ENCODE data around the gene SRD5A1. TPM values are rescaled to one million over a fixed set of nuclear protein-coding genes. Genes with fewer than 3 reads are reported as not detected.

The SRD5A1 gene
- polyA plus RNA-seq, 1 experiment: 20.7 TPM

- no peak overlapping the region for H3K27ac ChIP-seq (ENCODE audit: low read depth, low read length)
- H3K27me3 ChIP-seq (ENCODE audit: control insufficient read depth, insufficient read depth, low read length): peaks cover 36% of the 10 kb centered on the region
- CTCF ChIA-PET: no interaction called here
- H3K4me3 ChIP-seq (ENCODE audit: low read depth, low read length): no peak overlapping the region
- H3K9me3 ChIP-seq (ENCODE audit: control insufficient read depth, insufficient read depth, low read length): no peaks in the 10 kb centered on the region; the same call in 1 of the 2 replicates
- DNase-seq (ENCODE audit: low read depth, low spot score): no peak
- POLR2A ChIA-PET: interaction anchor here (0.6 kb wide), 1 partner anchor 10 kb away, joined by 4 read pairs; no protein-coding TSS in a partner anchor
- TF ChIP-seq CTCF (IDR thresholded peaks at IDR 0.05; ENCODE audit: low read depth, low read length): no peak
Observed at GRCh38 chr5:6585939-6586646, 47.1 kb upstream of the SRD5A1 start.

- Histone ChIP-seq H3K27me3 (ENCODE audit: control insufficient read depth, insufficient read depth, low read length) (peaks cover 33% of the 10 kb centered on the region), H3K27ac (ENCODE audit: low read depth, low read length) (no peak overlapping the region), H3K4me3 (ENCODE audit: low read depth, low read length) (no peak overlapping the region), H3K9me3 (ENCODE audit: control insufficient read depth, insufficient read depth, low read length) (no peaks in the 10 kb centered on the region; the same call in 1 of the 2 replicates)
- POLR2A ChIA-PET: interaction anchor here (0.6 kb wide), 1 partner anchor 10 kb away, joined by 4 read pairs; no protein-coding TSS in a partner anchor
- DNase-seq (ENCODE audit: low read depth, low spot score): no peak
- CTCF ChIA-PET: no interaction called here
- no peak for TF ChIP-seq CTCF (IDR thresholded peaks at IDR 0.05; ENCODE audit: low read depth, low read length)
Observed at GRCh38 chr5:6586647-6587042, 46.6 kb upstream of the SRD5A1 start.

DNA sequence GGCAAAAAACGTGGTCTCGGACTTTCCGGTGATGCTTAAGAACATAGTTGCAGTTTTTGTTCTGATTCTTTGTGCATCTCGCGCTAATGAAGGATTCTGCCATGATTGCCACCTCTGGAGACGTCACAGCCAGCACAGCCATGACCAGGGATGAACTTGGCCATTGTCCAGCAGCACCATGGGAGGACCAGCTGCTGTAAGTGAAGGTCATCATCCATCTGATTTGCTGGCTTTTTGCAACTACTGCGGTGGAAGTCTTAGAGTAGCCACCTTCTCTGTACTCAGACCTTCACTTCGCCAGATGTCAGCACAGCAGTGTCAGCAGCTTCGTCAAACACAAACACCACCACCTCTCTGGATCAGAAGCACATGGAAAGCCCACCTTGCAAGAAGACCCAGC lies 46.1 kb upstream of the SRD5A1 start:
- peaks cover 29% of the 10 kb centered on the region for H3K27me3 ChIP-seq (ENCODE audit: control insufficient read depth, insufficient read depth, low read length)
- TF ChIP-seq CTCF (IDR thresholded peaks at IDR 0.05; ENCODE audit: low read depth, low read length): no peak
- H3K4me3 ChIP-seq (ENCODE audit: low read depth, low read length): no peak overlapping the region
- DNase-seq (ENCODE audit: low read depth, low spot score): no peak
- CTCF ChIA-PET: interaction anchor here (0.9 kb wide), 1 partner anchor 12 kb away, joined by 3 read pairs; no protein-coding TSS in a partner anchor
- H3K9me3 ChIP-seq (ENCODE audit: control insufficient read depth, insufficient read depth, low read length): no peaks in the 10 kb centered on the region; the same call in 1 of the 2 replicates
- POLR2A ChIA-PET: no interaction called here
- H3K27ac ChIP-seq (ENCODE audit: low read depth, low read length): no peak overlapping the region

DNA sequence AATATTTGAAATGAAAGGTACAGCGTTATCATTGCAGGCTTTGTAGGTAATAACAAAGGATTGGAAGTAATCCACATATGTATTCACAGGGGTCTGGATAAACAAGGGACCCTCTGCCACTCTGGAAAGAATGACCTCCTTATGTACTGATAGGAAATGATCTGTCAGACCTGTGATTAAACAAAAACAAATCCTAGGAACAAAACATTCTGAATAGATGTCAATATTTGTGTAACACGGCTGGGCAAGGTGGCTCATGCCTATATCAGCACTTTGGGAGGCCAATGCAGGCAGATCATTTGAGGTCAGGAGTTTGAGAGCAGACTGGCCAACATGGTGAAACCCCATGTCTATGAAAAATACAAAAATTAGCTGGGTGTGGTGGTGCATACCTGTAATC lies 42.7 kb upstream of the SRD5A1 start:
- Histone ChIP-seq H3K9me3 (ENCODE audit: control insufficient read depth, insufficient read depth, low read length) (no peaks in the 10 kb centered on the region), H3K4me3 (ENCODE audit: low read depth, low read length) (no peak overlapping the region), H3K27me3 (ENCODE audit: control insufficient read depth, insufficient read depth, low read length) (peaks cover 7% of the 10 kb centered on the region), H3K27ac (ENCODE audit: low read depth, low read length) (no peak overlapping the region)
- no peak for TF ChIP-seq CTCF (IDR thresholded peaks at IDR 0.05; ENCODE audit: low read depth, low read length)
- ChIA-PET POLR2A (no interaction called here), CTCF (interaction anchor here (1.9 kb wide), 1 partner anchor 14 kb away, joined by 6 read pairs; no protein-coding TSS in a partner anchor)
- no peak for DNase-seq (ENCODE audit: low read depth, low spot score)

GRCh38 chr5:6591671-6592288 lies 41.5 kb upstream of the SRD5A1 start:
- Histone ChIP-seq H3K27me3 (ENCODE audit: control insufficient read depth, insufficient read depth, low read length) (no peaks in the 10 kb centered on the region), H3K4me3 (ENCODE audit: low read depth, low read length) (no peak overlapping the region), H3K9me3 (ENCODE audit: control insufficient read depth, insufficient read depth, low read length) (no peaks in the 10 kb centered on the region), H3K27ac (ENCODE audit: low read depth, low read length) (no peak overlapping the region)
- TF ChIP-seq CTCF (IDR thresholded peaks at IDR 0.05; ENCODE audit: low read depth, low read length): no peak
- no peak for DNase-seq (ENCODE audit: low read depth, low spot score)
- POLR2A ChIA-PET: no interaction called here
- CTCF ChIA-PET: interaction anchor here (1.9 kb wide), 1 partner anchor 15 kb away, joined by 6 read pairs; no protein-coding TSS in a partner anchor

All from AG04450 (cell line).